HepG2 (cell line): ENCODE data around the gene LYST. TPM values are rescaled to one million over a fixed set of nuclear protein-coding genes. Genes with fewer than 3 reads are reported as not detected.

ENCODE experiments used
- ATAC-seq: fragments of 200-7000 bp; cut with Tn5 transposase; 3 replicates; pipeline ENCODE4 v1.9.1; 2020; ENCODE audit warnings: mild to moderate bottlenecking, moderate library complexity
- BruUV-seq: library from RNA; stranded (reverse); fragments of 400-500 nt; replicated peaks from 2 replicates; lab custom pipeline; 2021; lab: Mats Ljungman, UMichigan
- CTCF ChIA-PET: fragments of 300-600 bp; formaldehyde crosslinking; extraction: SDS; loops from one replicate; lab custom pipeline; 2021; ENCODE audit warnings: low total read pairs, inconsistent platforms, low intra/inter-chr PET ratio; lab: Yijun Ruan, JAX
- POLR2A ChIA-PET: fragments of 350-600 bp; sonication (Branson Sonifier 250); formaldehyde crosslinking; loops from one replicate; lab custom pipeline; 2020; ENCODE audit warnings: antibody characterized with exemption, inconsistent platforms; lab: Yijun Ruan, JAX
- DNase-seq: peaks from one replicate; pipeline ENCODE4 v3.0.0-alpha.2; 2015; ENCODE audit warnings: low spot score
- FAIRE-seq: peaks from 3 replicates; lab custom pipeline; 2011; peaks lifted over from hg19 to GRCh38; lab: Jason Lieb, UNC
- H2AFZ ChIP-seq: one replicate; pipeline ENCODE4 v1.6.1; 2011; ENCODE audit warnings: low read length, inconsistent platforms
- H3K27ac ChIP-seq: fragments of 300-600 bp; 3 replicates; pipeline ENCODE4 v1.8.0; 2011; ENCODE audit warnings: mixed run types, mild to moderate bottlenecking, mixed read lengths, low read length, inconsistent platforms; ENCODE audit not compliant: insufficient read depth; ENCODE audit errors: extremely low read length
- H3K27me3 ChIP-seq, 2 experiments: fragments of 200-600 bp in 1 of 2; 2 replicates in 1 of 2; 3 replicates in 1 of 2; pipeline versions ENCODE4 v1.6.0 to v1.8.0; 2011; ENCODE audit warnings: low read length in 2 of 2, mild to moderate bottlenecking in 2 of 2, moderate library complexity in 2 of 2, inconsistent platforms in 1 of 2; ENCODE audit not compliant: insufficient read depth in 2 of 2, control insufficient read depth in 1 of 2
- H3K36me3 ChIP-seq, 2 experiments: fragments of 200-600 bp in 1 of 2; replicated peaks in 1 of 2; 2 replicates in 1 of 2; 3 replicates in 1 of 2; pipeline versions ENCODE4 v1.5.1 to v1.8.0; 2011; ENCODE audit warnings: low read length in 2 of 2, inconsistent platforms in 1 of 2; ENCODE audit not compliant: insufficient read depth in 2 of 2, control insufficient read depth in 1 of 2
- H3K4me1 ChIP-seq: 2 replicates; pipeline ENCODE4 v1.5.1; 2012; ENCODE audit warnings: low read length, inconsistent platforms; ENCODE audit not compliant: insufficient read depth
- H3K4me2 ChIP-seq: 2 replicates; pipeline ENCODE4 v1.6.0; 2011; ENCODE audit warnings: low read depth, low read length, inconsistent platforms
- H3K4me3 ChIP-seq, 3 experiments: fragments of 200-600 bp in 1 of 3; sonication (generic), shearing (Covaris generic) in 1 of 3; replicated peaks in 1 of 3; 2 replicates each; pipeline ENCODE4 v1.5.1; 2011 to 2016; ENCODE audit warnings: low read length in 3 of 3, inconsistent platforms in 2 of 3, low read depth in 2 of 3, mild to moderate bottlenecking in 2 of 3, control low read depth in 1 of 3, mixed read lengths in 1 of 3; ENCODE audit not compliant: insufficient read depth in 1 of 3
- H3K79me2 ChIP-seq: one replicate; pipeline ENCODE4 v1.6.1; 2011; ENCODE audit warnings: low read length, inconsistent platforms; ENCODE audit not compliant: insufficient read depth
- H3K9ac ChIP-seq: 2 replicates; pipeline ENCODE4 v1.6.0; 2011; ENCODE audit warnings: mild to moderate bottlenecking, low read depth, low read length, inconsistent platforms; ENCODE audit not compliant: insufficient read depth
- H3K9me3 ChIP-seq: 2 replicates; pipeline ENCODE4 v1.5.1; 2012; ENCODE audit warnings: mild to moderate bottlenecking, low read length
- H4K20me1 ChIP-seq: 2 replicates; pipeline ENCODE4 v1.6.0; 2011; ENCODE audit warnings: inconsistent platforms, mild to moderate bottlenecking, low read length, moderate library complexity; ENCODE audit not compliant: insufficient read depth
- ATRX ChIP-seq: sonication (generic); formaldehyde crosslinking; IDR thresholded peaks from 2 replicates; pipeline ENCODE4 v1.4.0; 2020; ENCODE audit warnings: missing genetic modification reagents, borderline replicate concordance
- GABPB1 ChIP-seq: IDR thresholded peaks from 2 replicates; pipeline ENCODE4 v1.6.1; 2016; ENCODE audit warnings: mild to moderate bottlenecking, missing genetic modification reagents, moderate library complexity, missing compliant biosample characterization
- MTF2 ChIP-seq: sonication (generic); formaldehyde crosslinking; IDR thresholded peaks from 2 replicates; pipeline ENCODE4 v1.5.0; 2020; ENCODE audit warnings: missing genetic modification reagents, borderline replicate concordance
- PCBP2 ChIP-seq: fragments of 200-400 bp; formaldehyde crosslinking; optimal IDR thresholded peaks from 2 replicates; pipeline ENCODE3; 2018; ENCODE audit warnings: low read length, low read depth; ENCODE audit not compliant: poor library complexity, severe bottlenecking
- RBAK ChIP-seq: sonication (generic); formaldehyde crosslinking; IDR thresholded peaks from 2 replicates; pipeline ENCODE4 v1.5.1; 2020; ENCODE audit warnings: mild to moderate bottlenecking, missing genetic modification reagents
- STAT5B ChIP-seq: sonication (generic); formaldehyde crosslinking; IDR thresholded peaks from 2 replicates; pipeline ENCODE4 v1.4.0; 2020; ENCODE audit warnings: missing genetic modification reagents
- ZFAT ChIP-seq: sonication (generic); formaldehyde crosslinking; conservative IDR thresholded peaks from 2 replicates; pipeline ENCODE4 v1.8.1; 2023; ENCODE audit warnings: missing genetic modification reagents, inconsistent platforms
- ZNF335 ChIP-seq: sonication (generic); formaldehyde crosslinking; IDR thresholded peaks from 2 replicates; pipeline ENCODE4 v1.4.0; 2020; ENCODE audit warnings: missing genetic modification reagents
- ZNF678 ChIP-seq: sonication (generic); formaldehyde crosslinking; IDR thresholded peaks from 2 replicates; pipeline ENCODE4 v1.4.0; 2020; ENCODE audit warnings: mild to moderate bottlenecking, missing genetic modification reagents
- ZNF724P ChIP-seq: sonication (generic); formaldehyde crosslinking; IDR thresholded peaks from 2 replicates; pipeline ENCODE4 v1.8.0; 2022; ENCODE audit warnings: missing genetic modification reagents, borderline replicate concordance
- WGBS: methylation state at CpG from one replicate; pipeline ENCODE4 v1.1.6; 2017; ENCODE audit warnings: low lambda C conversion rate; 5-methylcytosine and 5-hydroxymethylcytosine counted together
- in situ Hi-C: cut with HindIII; loops from 2 replicates; pipeline ENCODE4 v1.10.0; 2017; ENCODE audit warnings: low pct_unique_long_range_greater_than_20kb; ENCODE audit not compliant: extremely low pct_ligation_motif_present
- intact Hi-C: fragments of 100-400 bp; cut with micrococcal nuclease; formaldehyde crosslinking; loops from one replicate; pipeline ENCODE4 v1.10.0; 2022; ENCODE audit not compliant: unreplicated experiment
- polyA plus RNA-seq, 8 experiments: library from polyadenylated mRNA; depleted of rRNA in 3 of 8; stranded (reverse) in 7 of 8; unstranded in 1 of 8; fragments of >200 nt; fragmentation: Illumina TruSeq in 4 of 8; extraction: Trizol in 4 of 8; gene quantifications; 2 replicates each; pipeline versions ENCODE4 v1.2.1 to v1.2.3, GENCODE V29; 2011 to 2016; ENCODE audit warnings: low read depth in 4 of 8, missing spikeins in 1 of 8, mixed read lengths in 1 of 8; ENCODE audit not compliant: insufficient read depth in 1 of 8
- total RNA-seq, 5 experiments: library from RNA; depleted of rRNA; stranded (reverse); fragments of >200 nt; fragmentation: Illumina TruSeq; extraction: Trizol; gene quantifications; 2 replicates each; pipeline ENCODE4 v1.2.3, GENCODE V29; 2016; ENCODE audit warnings: low read depth in 1 of 5
- TF ChIP-seq, protein P1 (sequence below): sonication (generic); formaldehyde crosslinking; IDR thresholded peaks from 2 replicates; pipeline ENCODE4 v1.4.0; 2020; ENCODE audit warnings: mild to moderate bottlenecking, missing genetic modification reagents
- TF ChIP-seq, protein P2 (sequence below): sonication (generic); formaldehyde crosslinking; IDR thresholded peaks from 2 replicates; pipeline ENCODE4 v1.8.1; 2022; ENCODE audit warnings: low read depth, mild to moderate bottlenecking, missing genetic modification reagents

The LYST gene
- total and polyA plus RNA-seq, 2 of the 13 experiments (the other 11 are each of a cell fraction or from before 2014, with no cell fraction given): 0.91 to 2.5 TPM

DNA sequence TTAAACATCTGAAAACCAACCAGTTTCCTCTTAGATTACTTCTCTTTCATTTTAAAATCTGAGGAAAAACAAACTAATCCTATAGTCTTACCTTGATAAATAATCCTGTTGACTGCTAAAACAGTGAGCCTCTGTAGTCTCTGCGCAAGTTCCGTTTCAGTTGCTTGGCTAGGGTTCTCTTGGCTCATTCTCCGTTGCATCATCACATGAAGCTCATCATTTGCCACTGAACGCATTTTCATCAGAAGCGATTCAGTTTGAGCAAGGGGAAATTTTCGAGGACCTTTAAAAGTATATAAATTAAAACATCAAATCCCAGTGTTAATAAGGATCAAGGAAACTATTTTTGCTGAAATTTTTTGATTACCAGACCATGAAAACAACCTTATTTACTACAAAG, 120.5 kb downstream of the LYST start:
- BruUV-seq: no TSS peak
- POLR2A ChIA-PET: no interaction called here
- Histone ChIP-seq H3K36me3 (no peaks in the 10 kb centered on the region), H3K4me2 (no peak overlapping the region), H3K9me3 (no peaks in the 10 kb centered on the region), H3K9ac (no peak overlapping the region), H3K79me2 (no peaks in the 10 kb centered on the region), H4K20me1 (no peaks in the 10 kb centered on the region), H3K27me3 (no peaks in the 10 kb centered on the region), H2AFZ (no peak overlapping the region), H3K4me1 (peaks cover 8% of the 10 kb centered on the region; the same call in 1 of the 2 replicates), H3K27ac (no peak overlapping the region), H3K4me3 (no peak overlapping the region)
- ATAC-seq (no peak), DNase-seq (no peak), FAIRE-seq (no peak)
- in situ Hi-C loops (no loop called here), intact Hi-C loops (no loop called here)
- TF ChIP-seq ZFAT (CRISPR knock-in tag) (no peak), PCBP2 (no peak), ZNF335 (CRISPR knock-in tag) (no peak), STAT5B (CRISPR knock-in tag) (no peak), ZNF678 (no peak), RBAK (CRISPR knock-in tag) (no peak), ZNF724P (CRISPR knock-in tag) (no peak), GABPB1 (CRISPR knock-in tag) (no peak), ATRX (CRISPR knock-in tag) (no peak), MTF2 (CRISPR knock-in tag) (no peak)
- TF ChIP-seq, protein P1, sequence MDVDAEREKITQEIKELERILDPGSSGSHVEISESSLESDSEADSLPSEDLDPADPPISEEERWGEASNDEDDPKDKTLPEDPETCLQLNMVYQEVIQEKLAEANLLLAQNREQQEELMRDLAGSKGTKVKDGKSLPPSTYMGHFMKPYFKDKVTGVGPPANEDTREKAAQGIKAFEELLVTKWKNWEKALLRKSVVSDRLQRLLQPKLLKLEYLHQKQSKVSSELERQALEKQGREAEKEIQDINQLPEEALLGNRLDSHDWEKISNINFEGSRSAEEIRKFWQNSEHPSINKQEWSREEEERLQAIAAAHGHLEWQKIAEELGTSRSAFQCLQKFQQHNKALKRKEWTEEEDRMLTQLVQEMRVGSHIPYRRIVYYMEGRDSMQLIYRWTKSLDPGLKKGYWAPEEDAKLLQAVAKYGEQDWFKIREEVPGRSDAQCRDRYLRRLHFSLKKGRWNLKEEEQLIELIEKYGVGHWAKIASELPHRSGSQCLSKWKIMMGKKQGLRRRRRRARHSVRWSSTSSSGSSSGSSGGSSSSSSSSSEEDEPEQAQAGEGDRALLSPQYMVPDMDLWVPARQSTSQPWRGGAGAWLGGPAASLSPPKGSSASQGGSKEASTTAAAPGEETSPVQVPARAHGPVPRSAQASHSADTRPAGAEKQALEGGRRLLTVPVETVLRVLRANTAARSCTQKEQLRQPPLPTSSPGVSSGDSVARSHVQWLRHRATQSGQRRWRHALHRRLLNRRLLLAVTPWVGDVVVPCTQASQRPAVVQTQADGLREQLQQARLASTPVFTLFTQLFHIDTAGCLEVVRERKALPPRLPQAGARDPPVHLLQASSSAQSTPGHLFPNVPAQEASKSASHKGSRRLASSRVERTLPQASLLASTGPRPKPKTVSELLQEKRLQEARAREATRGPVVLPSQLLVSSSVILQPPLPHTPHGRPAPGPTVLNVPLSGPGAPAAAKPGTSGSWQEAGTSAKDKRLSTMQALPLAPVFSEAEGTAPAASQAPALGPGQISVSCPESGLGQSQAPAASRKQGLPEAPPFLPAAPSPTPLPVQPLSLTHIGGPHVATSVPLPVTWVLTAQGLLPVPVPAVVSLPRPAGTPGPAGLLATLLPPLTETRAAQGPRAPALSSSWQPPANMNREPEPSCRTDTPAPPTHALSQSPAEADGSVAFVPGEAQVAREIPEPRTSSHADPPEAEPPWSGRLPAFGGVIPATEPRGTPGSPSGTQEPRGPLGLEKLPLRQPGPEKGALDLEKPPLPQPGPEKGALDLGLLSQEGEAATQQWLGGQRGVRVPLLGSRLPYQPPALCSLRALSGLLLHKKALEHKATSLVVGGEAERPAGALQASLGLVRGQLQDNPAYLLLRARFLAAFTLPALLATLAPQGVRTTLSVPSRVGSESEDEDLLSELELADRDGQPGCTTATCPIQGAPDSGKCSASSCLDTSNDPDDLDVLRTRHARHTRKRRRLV (CRISPR knock-in tag): no peak
- TF ChIP-seq, protein P2, sequence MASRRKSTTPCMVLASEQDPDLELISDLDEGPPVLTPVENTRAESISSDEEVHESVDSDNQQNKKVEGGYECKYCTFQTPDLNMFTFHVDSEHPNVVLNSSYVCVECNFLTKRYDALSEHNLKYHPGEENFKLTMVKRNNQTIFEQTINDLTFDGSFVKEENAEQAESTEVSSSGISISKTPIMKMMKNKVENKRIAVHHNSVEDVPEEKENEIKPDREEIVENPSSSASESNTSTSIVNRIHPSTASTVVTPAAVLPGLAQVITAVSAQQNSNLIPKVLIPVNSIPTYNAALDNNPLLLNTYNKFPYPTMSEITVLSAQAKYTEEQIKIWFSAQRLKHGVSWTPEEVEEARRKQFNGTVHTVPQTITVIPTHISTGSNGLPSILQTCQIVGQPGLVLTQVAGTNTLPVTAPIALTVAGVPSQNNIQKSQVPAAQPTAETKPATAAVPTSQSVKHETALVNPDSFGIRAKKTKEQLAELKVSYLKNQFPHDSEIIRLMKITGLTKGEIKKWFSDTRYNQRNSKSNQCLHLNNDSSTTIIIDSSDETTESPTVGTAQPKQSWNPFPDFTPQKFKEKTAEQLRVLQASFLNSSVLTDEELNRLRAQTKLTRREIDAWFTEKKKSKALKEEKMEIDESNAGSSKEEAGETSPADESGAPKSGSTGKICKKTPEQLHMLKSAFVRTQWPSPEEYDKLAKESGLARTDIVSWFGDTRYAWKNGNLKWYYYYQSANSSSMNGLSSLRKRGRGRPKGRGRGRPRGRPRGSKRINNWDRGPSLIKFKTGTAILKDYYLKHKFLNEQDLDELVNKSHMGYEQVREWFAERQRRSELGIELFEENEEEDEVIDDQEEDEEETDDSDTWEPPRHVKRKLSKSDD (CRISPR knock-in tag): no peak
- CTCF ChIA-PET: no interaction called here
- 87% methylated on average over 6 of the region's 6 CpGs for WGBS
